ENCODE data around the gene CDX1.

GRCh38 chr5:150129813-150130492 lies 36.6 kb upstream of the CDX1 start:
- TF ChIP-seq CTCF (IDR thresholded peaks at IDR 0.05; ENCODE audit: low read depth, low read length), result peak; percentile 86
- peak; percentile 68 for TF ChIP-seq MAX (IDR thresholded peaks at IDR 0.05; ENCODE audit: low read depth, low read length)
- TF ChIP-seq POLR2A (IDR thresholded peaks at IDR 0.05; ENCODE audit: extremely low read depth, insufficient read length), result no peak

All from NB4 (cell line).